HL-60 (cell line): ENCODE data around the gene NAALADL2.

Source experiments
- DNase-seq, 2 experiments: peaks; one replicate each; pipeline ENCODE4 v3.0.0-alpha.2; 2010 to 2020; ENCODE audit warnings: low read depth in 1 of 2, low spot score in 1 of 2
- H3K27ac ChIP-seq: fragments of 250-450 bp; sonication (Bioruptor Pico); replicated peaks from 2 replicates; pipeline ENCODE4 v1.5.1; 2020; ENCODE audit warnings: mild to moderate bottlenecking, moderate library complexity
- H3K27me3 ChIP-seq: fragments of 250-450 bp; sonication (Bioruptor Pico); 2 replicates; pipeline ENCODE4 v1.5.1; 2021; ENCODE audit warnings: mild to moderate bottlenecking, moderate library complexity; ENCODE audit not compliant: insufficient read depth, poor library complexity, severe bottlenecking
- H3K4me3 ChIP-seq: replicated peaks from 2 replicates; pipeline ENCODE4 v1.5.1; 2011; ENCODE audit warnings: mild to moderate bottlenecking, control low read depth, low read length; ENCODE audit not compliant: insufficient read depth
- GABPA ChIP-seq: IDR thresholded peaks from 2 replicates; pipeline ENCODE4 v1.6.1; 2012; ENCODE audit warnings: low read depth
- POLR2AphosphoS5 ChIP-seq: IDR thresholded peaks from 2 replicates; pipeline ENCODE4 v1.6.1; 2012; ENCODE audit warnings: low read depth
- SPI1 ChIP-seq: IDR thresholded peaks from 2 replicates; pipeline ENCODE4 v1.6.1; 2012; ENCODE audit warnings: low read depth, mild to moderate bottlenecking, borderline replicate concordance
- TF ChIP-seq, protein P1 (sequence below): IDR thresholded peaks from 2 replicates; pipeline ENCODE4 v1.6.1; 2012; ENCODE audit warnings: low read depth; ENCODE audit not compliant: insufficient replicate concordance
- TF ChIP-seq, protein P2 (sequence below): IDR thresholded peaks from one replicate; pipeline ENCODE4 v1.5.1; 2011; ENCODE audit warnings: low read length, control low read depth, inconsistent platforms; ENCODE audit not compliant: insufficient read depth

The NAALADL2 gene

GRCh38 chr3:175726228-175726627 is 867.1 kb downstream of the NAALADL2 start:
- Histone ChIP-seq H3K27ac (no peak overlapping the region), H3K4me3 (no peak overlapping the region), H3K27me3 (no peaks in the 10 kb centered on the region)
- TF ChIP-seq, protein P1, sequence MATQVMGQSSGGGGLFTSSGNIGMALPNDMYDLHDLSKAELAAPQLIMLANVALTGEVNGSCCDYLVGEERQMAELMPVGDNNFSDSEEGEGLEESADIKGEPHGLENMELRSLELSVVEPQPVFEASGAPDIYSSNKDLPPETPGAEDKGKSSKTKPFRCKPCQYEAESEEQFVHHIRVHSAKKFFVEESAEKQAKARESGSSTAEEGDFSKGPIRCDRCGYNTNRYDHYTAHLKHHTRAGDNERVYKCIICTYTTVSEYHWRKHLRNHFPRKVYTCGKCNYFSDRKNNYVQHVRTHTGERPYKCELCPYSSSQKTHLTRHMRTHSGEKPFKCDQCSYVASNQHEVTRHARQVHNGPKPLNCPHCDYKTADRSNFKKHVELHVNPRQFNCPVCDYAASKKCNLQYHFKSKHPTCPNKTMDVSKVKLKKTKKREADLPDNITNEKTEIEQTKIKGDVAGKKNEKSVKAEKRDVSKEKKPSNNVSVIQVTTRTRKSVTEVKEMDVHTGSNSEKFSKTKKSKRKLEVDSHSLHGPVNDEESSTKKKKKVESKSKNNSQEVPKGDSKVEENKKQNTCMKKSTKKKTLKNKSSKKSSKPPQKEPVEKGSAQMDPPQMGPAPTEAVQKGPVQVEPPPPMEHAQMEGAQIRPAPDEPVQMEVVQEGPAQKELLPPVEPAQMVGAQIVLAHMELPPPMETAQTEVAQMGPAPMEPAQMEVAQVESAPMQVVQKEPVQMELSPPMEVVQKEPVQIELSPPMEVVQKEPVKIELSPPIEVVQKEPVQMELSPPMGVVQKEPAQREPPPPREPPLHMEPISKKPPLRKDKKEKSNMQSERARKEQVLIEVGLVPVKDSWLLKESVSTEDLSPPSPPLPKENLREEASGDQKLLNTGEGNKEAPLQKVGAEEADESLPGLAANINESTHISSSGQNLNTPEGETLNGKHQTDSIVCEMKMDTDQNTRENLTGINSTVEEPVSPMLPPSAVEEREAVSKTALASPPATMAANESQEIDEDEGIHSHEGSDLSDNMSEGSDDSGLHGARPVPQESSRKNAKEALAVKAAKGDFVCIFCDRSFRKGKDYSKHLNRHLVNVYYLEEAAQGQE, result no peak
- no peak for TF ChIP-seq POLR2AphosphoS5
- TF ChIP-seq, protein P2, sequence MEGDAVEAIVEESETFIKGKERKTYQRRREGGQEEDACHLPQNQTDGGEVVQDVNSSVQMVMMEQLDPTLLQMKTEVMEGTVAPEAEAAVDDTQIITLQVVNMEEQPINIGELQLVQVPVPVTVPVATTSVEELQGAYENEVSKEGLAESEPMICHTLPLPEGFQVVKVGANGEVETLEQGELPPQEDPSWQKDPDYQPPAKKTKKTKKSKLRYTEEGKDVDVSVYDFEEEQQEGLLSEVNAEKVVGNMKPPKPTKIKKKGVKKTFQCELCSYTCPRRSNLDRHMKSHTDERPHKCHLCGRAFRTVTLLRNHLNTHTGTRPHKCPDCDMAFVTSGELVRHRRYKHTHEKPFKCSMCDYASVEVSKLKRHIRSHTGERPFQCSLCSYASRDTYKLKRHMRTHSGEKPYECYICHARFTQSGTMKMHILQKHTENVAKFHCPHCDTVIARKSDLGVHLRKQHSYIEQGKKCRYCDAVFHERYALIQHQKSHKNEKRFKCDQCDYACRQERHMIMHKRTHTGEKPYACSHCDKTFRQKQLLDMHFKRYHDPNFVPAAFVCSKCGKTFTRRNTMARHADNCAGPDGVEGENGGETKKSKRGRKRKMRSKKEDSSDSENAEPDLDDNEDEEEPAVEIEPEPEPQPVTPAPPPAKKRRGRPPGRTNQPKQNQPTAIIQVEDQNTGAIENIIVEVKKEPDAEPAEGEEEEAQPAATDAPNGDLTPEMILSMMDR, result no peak
- no peak for TF ChIP-seq GABPA
- TF ChIP-seq SPI1, result no peak
- DNase-seq, result no peak

DNA sequence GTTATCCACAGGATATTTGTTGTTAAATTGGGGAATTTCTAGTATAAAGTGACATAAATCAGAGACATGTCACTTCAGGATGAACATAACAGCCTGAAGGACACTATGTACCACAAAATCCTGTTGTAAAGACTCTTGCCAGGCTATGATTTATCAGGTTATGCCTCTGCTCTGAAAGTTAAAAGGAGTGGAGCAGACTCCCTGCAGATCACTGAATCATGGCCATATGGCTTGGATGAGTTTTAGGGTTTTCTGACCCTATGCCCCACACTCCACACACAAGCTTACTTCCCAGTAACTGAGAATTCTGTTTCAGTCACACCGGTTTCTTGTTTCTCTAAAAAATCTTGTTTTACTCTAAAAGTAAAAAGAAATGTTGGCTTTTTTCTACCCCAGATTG is 869.4 kb downstream of the NAALADL2 start:
- no peak for TF ChIP-seq SPI1
- no peak for TF ChIP-seq GABPA
- TF ChIP-seq, protein P1, result no peak
- TF ChIP-seq, protein P2, result no peak
- no peak for TF ChIP-seq POLR2AphosphoS5
- Histone ChIP-seq H3K4me3 (no peak overlapping the region), H3K27me3 (no peaks in the 10 kb centered on the region), H3K27ac (no peak overlapping the region)
- DNase-seq, result no peak

- Histone ChIP-seq H3K4me3 (no peak overlapping the region), H3K27me3 (no peaks in the 10 kb centered on the region), H3K27ac (no peak overlapping the region)
- DNase-seq, result no peak
- TF ChIP-seq, protein P1, result no peak
- TF ChIP-seq SPI1, result no peak
- TF ChIP-seq, protein P2, result no peak
- TF ChIP-seq POLR2AphosphoS5, result no peak
- TF ChIP-seq GABPA, result no peak
Measured at GRCh38 chr3:175729466-175729865, 870.3 kb downstream of the NAALADL2 start.
